NCI-H460 (cell line): ENCODE measurements around the gene CRHBP. TPM values are rescaled to one million over a fixed set of nuclear protein-coding genes. Genes with fewer than 3 reads are reported as not detected.
"Not testable (repeated sequence)": the region's sequence is repeated elsewhere in the genome, so short reads cannot be mapped to it uniquely, and the experiment has no call there.

Source experiments
- DNase-seq: peaks from one replicate; pipeline ENCODE4 v3.0.0-alpha.2; 2016; ENCODE audit warnings: low read depth; ENCODE audit errors: extremely low read depth
- total RNA-seq: library from RNA; depleted of rRNA; stranded (reverse); fragments of >200 nt; shearing (Covaris generic); gene quantifications from 2 replicates; pipeline ENCODE4 v1.2.3, GENCODE V29; 2014

CRHBP gene
- total RNA-seq, 1 experiment from 2014 or later = not detected

DNA sequence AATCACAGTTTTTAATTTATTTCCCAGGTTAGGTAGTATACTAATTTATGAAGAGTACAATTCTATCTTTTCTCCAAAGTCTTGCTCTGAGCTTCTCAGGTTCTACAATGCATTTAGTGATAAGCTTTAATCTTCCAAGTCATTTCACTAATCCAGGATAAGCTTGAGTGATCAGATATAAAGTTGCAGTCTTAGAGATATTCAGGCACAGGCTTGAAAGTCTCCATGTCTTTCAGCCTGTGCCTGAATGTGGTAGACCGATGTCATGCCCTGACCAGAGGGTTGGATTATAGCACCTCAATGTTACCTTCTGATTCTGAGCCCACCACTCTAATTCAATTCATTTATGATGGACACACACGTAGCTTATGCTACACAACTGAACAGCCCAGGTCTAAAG lies 3.2 kb downstream of the CRHBP start:
- no peak for DNase-seq

GRCh38 chr5:76958991-76959767 lies 6.3 kb downstream of the CRHBP start:
- no peak for DNase-seq

DNA sequence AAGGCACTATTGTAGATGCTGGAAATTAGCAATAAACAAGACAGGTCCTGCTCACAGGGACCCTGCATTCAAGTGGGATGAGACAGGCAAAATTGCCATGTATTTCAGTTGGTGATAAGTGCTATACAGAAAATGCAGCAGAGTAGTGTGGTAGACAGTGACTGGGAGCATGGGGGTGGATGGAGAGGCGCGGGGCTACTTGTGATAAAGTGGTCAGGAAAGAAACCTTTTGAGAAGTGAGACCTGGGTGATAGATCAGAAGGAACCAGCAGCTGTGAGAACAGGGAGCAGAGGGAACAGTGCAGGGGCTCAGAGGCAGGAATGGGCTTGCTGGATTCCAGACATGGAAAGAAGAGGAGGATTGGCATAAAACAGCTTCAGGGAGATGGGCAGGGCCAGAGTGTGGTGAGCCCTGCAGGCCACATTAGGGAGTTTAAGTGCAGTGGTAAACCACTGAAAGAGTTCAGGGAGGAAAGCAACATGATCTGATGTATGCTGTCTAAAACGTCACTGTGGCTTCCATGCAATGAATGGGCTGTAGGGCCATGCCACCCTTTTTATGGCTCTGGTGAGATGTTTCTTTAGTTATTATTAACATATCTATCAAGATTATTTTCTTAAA lies 7.3 kb downstream of the CRHBP start:
- no peak for DNase-seq

GRCh38 chr5:76964060-76964459 lies 11.2 kb downstream of the CRHBP start:
- DNase-seq = no peak

- DNase-seq = no peak
Observed at GRCh38 chr5:76971511-76971910, 18.7 kb downstream of the CRHBP start.

GRCh38 chr5:76972689-76973088 lies 19.8 kb downstream of the CRHBP start:
- no peak for DNase-seq

- DNase-seq = no peak
Observed at GRCh38 chr5:76974785-76975184, 21.9 kb downstream of the CRHBP start.

- DNase-seq = no peak
Observed at GRCh38 chr5:76978869-76979268, 26.0 kb downstream of the CRHBP start.

DNA sequence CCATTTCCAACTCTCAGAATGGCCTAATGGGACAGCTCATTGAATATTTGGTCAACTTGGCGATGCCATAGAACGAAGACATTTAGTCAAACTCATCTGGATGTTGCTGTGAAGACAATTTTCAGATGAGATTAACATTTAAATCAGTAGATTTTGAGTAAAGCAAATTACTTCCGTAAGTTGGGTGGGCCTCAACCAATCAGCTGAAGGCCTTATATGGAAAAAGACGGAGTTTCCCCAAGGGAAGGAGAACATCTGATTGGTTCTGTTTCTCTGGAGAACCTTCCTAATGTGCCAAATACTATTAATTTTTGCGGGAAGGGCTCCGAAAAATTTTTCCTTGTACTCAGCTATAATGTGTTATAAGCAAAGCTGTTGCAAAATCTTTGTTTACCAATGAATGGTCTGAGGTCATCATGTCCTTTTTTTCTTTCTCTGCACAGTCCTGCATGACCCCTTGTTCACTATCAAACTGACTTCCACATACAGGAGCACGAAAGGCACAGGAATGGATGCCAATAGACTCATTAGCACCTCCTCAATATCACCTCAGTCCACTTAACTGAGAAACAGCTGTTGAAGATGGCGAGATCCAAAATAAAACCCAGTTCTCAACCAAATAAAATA lies 27.8 kb downstream of the CRHBP start:
- no peak for DNase-seq

DNA sequence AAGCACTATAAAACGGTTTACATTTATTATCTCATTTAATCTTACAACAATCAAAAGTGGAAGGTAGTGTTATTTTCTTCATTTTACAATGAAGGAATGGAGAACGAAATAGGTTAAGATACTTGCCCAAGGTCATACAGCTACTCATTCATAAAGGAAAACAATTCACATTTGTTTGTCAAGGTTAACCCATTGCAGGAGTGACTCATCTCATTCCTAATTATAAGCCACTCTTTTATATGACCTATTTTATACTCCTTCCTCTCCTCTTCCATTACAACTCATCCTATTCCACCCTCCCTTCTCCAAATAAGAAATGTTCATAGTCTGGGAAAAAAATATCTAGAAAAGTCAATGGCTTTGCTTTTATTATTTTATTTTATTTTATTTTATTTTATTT lies 29.6 kb downstream of the CRHBP start:
- DNase-seq = no peak

DNA sequence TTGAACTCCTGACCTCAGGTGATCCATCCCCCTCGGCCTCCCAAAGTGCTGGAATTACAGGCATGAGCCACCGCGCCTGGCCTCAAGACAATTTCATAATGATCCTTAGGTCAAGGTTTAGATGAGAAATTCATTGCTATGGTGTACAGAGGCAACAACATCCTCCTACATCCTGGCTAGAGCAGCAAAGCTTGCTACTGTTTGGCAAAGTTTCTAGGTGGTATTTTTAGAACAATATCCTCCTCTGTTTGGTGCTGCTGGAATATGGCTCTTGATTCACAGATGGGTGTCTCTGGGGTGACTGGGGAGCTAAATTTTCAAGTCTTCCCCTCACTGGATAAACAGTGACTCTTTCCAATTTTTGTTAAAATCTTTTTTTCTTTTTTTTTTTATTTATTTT lies 30.6 kb downstream of the CRHBP start:
- no peak for DNase-seq

DNA sequence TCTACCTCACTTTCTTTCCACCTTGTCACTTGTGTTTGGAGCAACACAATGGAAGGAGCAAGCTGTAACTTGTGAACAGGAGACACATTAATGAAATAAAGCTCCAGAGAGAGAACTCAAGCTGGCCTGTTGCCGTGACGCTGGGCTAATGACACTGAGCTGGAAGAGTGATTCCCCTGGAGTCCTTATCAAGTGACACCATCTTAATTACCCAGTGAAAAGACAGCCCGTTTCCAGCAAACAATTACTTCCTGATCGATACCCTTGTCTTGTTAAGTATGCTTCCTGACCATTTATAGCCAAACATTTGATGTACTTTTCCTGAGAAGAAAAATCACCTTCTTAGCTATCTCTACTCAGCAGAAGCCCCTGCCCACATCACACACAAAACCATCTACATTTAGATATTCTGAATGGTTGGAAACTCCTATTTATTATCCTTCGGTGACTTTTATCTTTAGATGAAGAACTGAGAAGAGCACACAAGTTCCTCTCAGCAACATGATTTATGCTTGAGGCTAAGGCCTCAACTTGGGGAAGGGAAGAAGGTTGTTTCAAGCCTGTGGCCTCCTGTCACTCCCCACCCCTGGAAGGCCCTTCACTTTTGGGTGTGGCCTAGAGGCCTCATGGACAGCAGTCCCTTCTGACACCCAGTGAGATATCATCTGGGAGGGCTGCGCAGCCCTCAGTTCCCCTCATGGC lies 34.1 kb downstream of the CRHBP start:
- DNase-seq = no peak

- DNase-seq = no peak
Observed at GRCh38 chr5:76990899-76991459, 38.1 kb downstream of the CRHBP start.

GRCh38 chr5:76993436-76993835 lies 40.6 kb downstream of the CRHBP start:
- DNase-seq = not testable (repeated sequence)

DNA sequence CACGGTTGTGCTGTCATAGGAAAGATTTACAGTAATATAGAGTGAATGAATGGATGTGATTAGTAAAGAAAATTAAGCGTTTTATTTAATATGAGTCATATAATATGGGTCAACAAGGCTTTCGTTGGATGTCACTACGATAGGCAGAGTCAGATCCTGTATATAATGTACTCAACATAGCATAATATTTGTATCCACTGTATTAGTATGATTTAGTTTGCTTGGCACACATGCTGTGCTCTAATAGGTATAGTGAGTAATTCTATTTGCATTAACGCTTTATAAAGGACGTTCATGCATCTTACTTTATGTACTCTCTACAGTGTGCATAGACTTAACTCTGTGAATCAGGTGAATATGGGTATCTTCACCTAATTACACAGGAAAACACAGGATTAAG lies 41.5 kb downstream of the CRHBP start:
- no peak for DNase-seq

DNA sequence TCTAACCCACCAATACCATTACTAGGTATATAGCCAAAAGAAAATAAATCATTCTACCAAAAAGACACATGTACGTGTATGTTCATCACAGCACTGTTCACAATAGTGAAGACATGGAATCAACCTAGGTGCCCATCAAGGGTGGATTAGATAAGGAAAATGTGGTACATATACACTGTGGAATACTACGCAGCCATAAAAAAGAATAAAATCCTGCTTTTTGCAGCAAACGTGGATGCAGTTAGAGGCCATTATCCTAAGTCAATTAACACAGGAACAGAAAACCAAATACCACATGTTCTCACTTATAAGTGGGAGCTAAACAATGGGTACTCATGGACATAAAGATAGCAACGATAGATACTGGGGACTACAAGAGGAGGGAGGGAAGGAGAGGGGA lies 45.4 kb downstream of the CRHBP start:
- DNase-seq = not testable (repeated sequence)

GRCh38 chr5:76999451-76999850 lies 46.6 kb downstream of the CRHBP start:
- DNase-seq = no peak

GRCh38 chr5:77003246-77003645 lies 50.4 kb downstream of the CRHBP start:
- DNase-seq = no peak

GRCh38 chr5:77006124-77006523 lies 53.3 kb downstream of the CRHBP start:
- no peak for DNase-seq

DNA sequence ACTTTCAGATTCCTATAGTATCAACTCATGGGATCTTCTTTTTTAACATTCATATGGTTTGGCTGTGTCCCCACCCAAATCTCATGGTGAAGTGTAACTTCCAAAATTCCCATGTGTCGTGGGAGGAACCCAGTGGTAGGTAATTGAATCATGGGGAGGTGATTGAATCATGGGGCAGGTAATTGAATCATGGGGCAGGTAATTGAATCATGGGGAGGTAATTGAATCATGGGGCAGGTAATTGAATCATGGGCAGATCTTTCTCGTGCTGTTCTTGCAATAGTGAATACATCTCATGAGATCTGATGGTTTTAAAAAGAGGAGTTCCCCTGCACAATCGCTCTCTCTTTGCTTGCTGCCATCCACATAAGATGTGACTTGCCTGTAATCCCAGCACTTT lies 55.6 kb downstream of the CRHBP start:
- DNase-seq = no peak

- DNase-seq = no peak
Observed at GRCh38 chr5:77010243-77010642, 57.4 kb downstream of the CRHBP start.
